Measurements from ENCODE around the gene NOXA1. TPM values are rescaled to one million over a fixed set of nuclear protein-coding genes. Genes with fewer than 3 reads are reported as not detected.

The NOXA1 gene
- polyA plus RNA-seq, 1 donor (not counting 4 experiments of a cell fraction or from before 2014, with no cell fraction given), result 0.09 TPM

DNA sequence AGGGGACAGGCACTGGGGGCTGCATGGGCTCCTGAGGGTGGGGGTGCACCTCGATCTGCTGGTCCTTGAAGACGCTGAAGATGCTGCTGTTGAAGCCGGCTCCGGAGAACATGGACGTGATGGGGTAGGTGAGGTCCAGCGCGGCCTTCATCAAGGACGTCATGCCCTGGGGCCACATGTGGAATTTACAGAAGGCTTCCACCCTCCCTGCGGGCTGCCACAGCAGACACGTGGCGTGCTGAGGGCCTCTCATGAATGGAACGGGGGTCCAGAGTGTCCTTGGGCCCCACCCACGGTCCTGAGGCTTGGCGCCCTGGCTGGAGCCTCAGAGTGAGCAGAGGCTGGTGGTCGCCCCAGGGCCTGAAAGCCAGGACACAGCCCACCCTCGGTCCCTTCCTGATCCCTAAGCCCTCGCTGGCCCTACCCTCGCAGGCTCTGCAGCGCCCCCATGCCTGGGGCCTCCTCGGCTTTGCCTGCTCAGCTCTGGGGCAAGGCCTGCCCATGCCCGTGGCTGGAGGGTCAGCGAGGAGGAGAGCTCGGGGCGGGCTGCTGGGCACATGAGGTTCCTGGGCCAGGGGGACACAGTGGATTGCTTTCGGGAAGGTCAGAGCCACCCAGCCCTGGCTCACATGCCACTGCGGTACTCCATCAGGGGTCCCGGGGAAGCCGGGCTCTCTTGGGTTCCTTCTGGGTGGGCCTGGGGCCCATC, 41.3 kb downstream of the NOXA1 start:
- Histone ChIP-seq H3K79me2 (ENCODE audit: control insufficient read depth, insufficient read depth, low read length) (no peaks in the 10 kb centered on the region), H3K4me2 (ENCODE audit: control insufficient read depth, extremely low read depth, insufficient read depth, low read depth, low read length) (no peak overlapping the region), H3K36me3 (ENCODE audit: control insufficient read depth in 2 of 2, extremely low read depth in 1 of 2, insufficient read depth in 2 of 2, low read length in 2 of 2) (no peaks in the 10 kb centered on the region), H3K27me3 (ENCODE audit: control insufficient read depth, extremely low read depth, insufficient read depth, low read length) (peaks cover 15% of the 10 kb centered on the region), H4K20me1 (ENCODE audit: control insufficient read depth, extremely low read depth, insufficient read depth, low read length) (no peaks in the 10 kb centered on the region), H3K9me1 (ENCODE audit: control insufficient read depth, extremely low read depth, insufficient read depth, low read length) (no peaks in the 10 kb centered on the region), H3K4me1 (ENCODE audit: control insufficient read depth, extremely low read depth, insufficient read depth, low read length) (peaks cover 2% of the 10 kb centered on the region), H3K4me3 (ENCODE audit: control insufficient read depth in 2 of 3, extremely low read depth in 1 of 3, insufficient read depth in 2 of 3, low read depth in 1 of 3, low read length in 3 of 3) (no peak overlapping the region), H3K9ac (ENCODE audit: control insufficient read depth, extremely low read depth, insufficient read depth, low read length) (no peak overlapping the region), H3K27ac (ENCODE audit: control insufficient read depth, insufficient read depth, low read length) (no peak overlapping the region), H2AFZ (ENCODE audit: control insufficient read depth, low read length) (no peak overlapping the region), H3K9me3 (ENCODE audit: control insufficient read depth, low read depth, low read length) (no peaks in the 10 kb centered on the region)
- no peak for FAIRE-seq
- dilution Hi-C loops (cut with MboI; ENCODE audit: extremely low pct_ligation_motif_present, low sequenced_read_pairs), result no loop called here
- TF ChIP-seq EZH2 (IDR thresholded peaks at IDR 0.05; ENCODE audit: low read length), result no peak
- TF ChIP-seq, protein P1, sequence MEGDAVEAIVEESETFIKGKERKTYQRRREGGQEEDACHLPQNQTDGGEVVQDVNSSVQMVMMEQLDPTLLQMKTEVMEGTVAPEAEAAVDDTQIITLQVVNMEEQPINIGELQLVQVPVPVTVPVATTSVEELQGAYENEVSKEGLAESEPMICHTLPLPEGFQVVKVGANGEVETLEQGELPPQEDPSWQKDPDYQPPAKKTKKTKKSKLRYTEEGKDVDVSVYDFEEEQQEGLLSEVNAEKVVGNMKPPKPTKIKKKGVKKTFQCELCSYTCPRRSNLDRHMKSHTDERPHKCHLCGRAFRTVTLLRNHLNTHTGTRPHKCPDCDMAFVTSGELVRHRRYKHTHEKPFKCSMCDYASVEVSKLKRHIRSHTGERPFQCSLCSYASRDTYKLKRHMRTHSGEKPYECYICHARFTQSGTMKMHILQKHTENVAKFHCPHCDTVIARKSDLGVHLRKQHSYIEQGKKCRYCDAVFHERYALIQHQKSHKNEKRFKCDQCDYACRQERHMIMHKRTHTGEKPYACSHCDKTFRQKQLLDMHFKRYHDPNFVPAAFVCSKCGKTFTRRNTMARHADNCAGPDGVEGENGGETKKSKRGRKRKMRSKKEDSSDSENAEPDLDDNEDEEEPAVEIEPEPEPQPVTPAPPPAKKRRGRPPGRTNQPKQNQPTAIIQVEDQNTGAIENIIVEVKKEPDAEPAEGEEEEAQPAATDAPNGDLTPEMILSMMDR (optimal IDR thresholded peaks at IDR 0.05 in 1 of 3, IDR thresholded peaks at IDR 0.05 in 1 of 3, conservative IDR thresholded peaks at IDR 0.05 in 1 of 3; ENCODE audit: extremely low read depth in 1 of 3, insufficient read depth in 2 of 3, low read length in 3 of 3), result no peak
- DNase-seq (ENCODE audit: low read depth, low spot score), result no peak

DNA sequence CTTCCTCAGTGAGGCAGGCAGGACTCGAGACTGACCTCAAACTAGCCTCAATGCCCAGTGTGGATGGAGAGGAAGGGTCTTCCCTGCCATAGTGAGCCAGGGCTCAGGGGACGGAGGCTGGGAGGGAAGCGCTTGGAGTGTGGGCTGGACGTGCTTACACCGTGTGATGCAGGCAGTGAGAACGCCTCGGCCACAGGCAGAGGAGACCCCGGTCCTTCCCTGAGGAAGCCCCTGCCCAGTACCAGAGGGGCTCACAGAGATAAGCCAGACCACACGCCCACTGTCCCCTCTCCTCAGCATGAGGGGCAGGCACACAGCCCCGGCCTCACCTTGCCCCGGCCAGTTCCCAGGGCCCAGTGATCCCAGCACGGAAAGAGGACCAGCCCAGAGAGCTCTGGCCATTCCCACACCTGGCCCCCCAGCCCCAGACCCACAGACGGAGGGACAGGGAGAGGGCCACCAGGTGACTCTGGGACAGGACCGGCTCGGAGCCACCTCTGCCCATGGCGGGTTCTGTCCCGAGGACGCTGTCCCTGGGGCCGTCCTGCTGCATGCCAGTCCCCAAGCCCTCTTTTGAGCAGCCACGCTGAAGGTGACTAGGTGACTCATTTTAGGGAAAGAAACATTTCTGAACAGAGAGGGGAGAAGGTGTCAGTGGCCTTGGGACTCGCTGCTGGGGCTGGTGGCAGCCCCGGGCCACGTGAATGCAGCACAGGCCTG, 42.0 kb downstream of the NOXA1 start:
- no peaks in the 10 kb centered on the region for H4K20me1 ChIP-seq (ENCODE audit: control insufficient read depth, extremely low read depth, insufficient read depth, low read length)
- no peak for TF ChIP-seq EZH2 (IDR thresholded peaks at IDR 0.05; ENCODE audit: low read length)
- TF ChIP-seq, protein P1 (optimal IDR thresholded peaks at IDR 0.05 in 1 of 3, IDR thresholded peaks at IDR 0.05 in 1 of 3, conservative IDR thresholded peaks at IDR 0.05 in 1 of 3; ENCODE audit: extremely low read depth in 1 of 3, insufficient read depth in 2 of 3, low read length in 3 of 3), result no peak
- no peaks in the 10 kb centered on the region for H3K79me2 ChIP-seq (ENCODE audit: control insufficient read depth, insufficient read depth, low read length)
- H3K36me3 ChIP-seq (ENCODE audit: control insufficient read depth in 2 of 2, extremely low read depth in 1 of 2, insufficient read depth in 2 of 2, low read length in 2 of 2), result no peaks in the 10 kb centered on the region
- H3K9me3 ChIP-seq (ENCODE audit: control insufficient read depth, low read depth, low read length), result no peaks in the 10 kb centered on the region
- FAIRE-seq (no peak), DNase-seq (ENCODE audit: low read depth, low spot score) (no peak)
- no peak overlapping the region for H3K9ac ChIP-seq (ENCODE audit: control insufficient read depth, extremely low read depth, insufficient read depth, low read length)
- no peak overlapping the region for H3K4me2 ChIP-seq (ENCODE audit: control insufficient read depth, extremely low read depth, insufficient read depth, low read depth, low read length)
- H3K27ac ChIP-seq (ENCODE audit: control insufficient read depth, insufficient read depth, low read length), result no peak overlapping the region
- H2AFZ ChIP-seq (ENCODE audit: control insufficient read depth, low read length), result no peak overlapping the region
- H3K4me3 ChIP-seq (ENCODE audit: control insufficient read depth in 2 of 3, extremely low read depth in 1 of 3, insufficient read depth in 2 of 3, low read depth in 1 of 3, low read length in 3 of 3), result no peak overlapping the region
- H3K4me1 ChIP-seq (ENCODE audit: control insufficient read depth, extremely low read depth, insufficient read depth, low read length), result no peaks in the 10 kb centered on the region
- dilution Hi-C loops (cut with MboI; ENCODE audit: extremely low pct_ligation_motif_present, low sequenced_read_pairs), result no loop called here
- H3K27me3 ChIP-seq (ENCODE audit: control insufficient read depth, extremely low read depth, insufficient read depth, low read length), result peaks cover 15% of the 10 kb centered on the region
- H3K9me1 ChIP-seq (ENCODE audit: control insufficient read depth, extremely low read depth, insufficient read depth, low read length), result no peaks in the 10 kb centered on the region

Data from keratinocyte (primary cell).